HepG2 (cell line): ENCODE results near the gene NDUFS1. TPM values are rescaled to one million over a fixed set of nuclear protein-coding genes. Genes with fewer than 3 reads are reported as not detected.
A peak's percentile ranks its signal among the peaks of the same experiment; 100 is the strongest.

Experiments
- ARNTL ChIP-seq: sonication (generic); formaldehyde crosslinking; IDR thresholded peaks from 2 replicates; pipeline ENCODE4 v1.4.0; 2020; ENCODE audit warnings: mild to moderate bottlenecking, missing genetic modification reagents
- CREB3 ChIP-seq: sonication (generic); formaldehyde crosslinking; IDR thresholded peaks from 2 replicates; pipeline ENCODE4 v1.5.0; 2020; ENCODE audit warnings: missing genetic modification reagents
- CSRNP1 ChIP-seq: sonication (generic); formaldehyde crosslinking; IDR thresholded peaks from 2 replicates; pipeline ENCODE4 v1.8.1; 2023; ENCODE audit warnings: mild to moderate bottlenecking, missing genetic modification reagents
- EEA1 ChIP-seq: sonication (generic); formaldehyde crosslinking; IDR thresholded peaks from 2 replicates; pipeline ENCODE4 v1.5.1; 2020; ENCODE audit warnings: mild to moderate bottlenecking, missing genetic modification reagents, borderline replicate concordance
- ELK4 ChIP-seq: sonication (generic); formaldehyde crosslinking; IDR thresholded peaks from 2 replicates; pipeline ENCODE4 v1.9.0; 2021; ENCODE audit warnings: missing genetic modification reagents, borderline replicate concordance
- IRF9 ChIP-seq: sonication (generic); formaldehyde crosslinking; IDR thresholded peaks from 2 replicates; pipeline ENCODE4 v1.8.0; 2022; ENCODE audit warnings: missing genetic modification reagents, mild to moderate bottlenecking, borderline replicate concordance
- MEIS1 ChIP-seq: sonication (generic); formaldehyde crosslinking; IDR thresholded peaks from 2 replicates; pipeline ENCODE4 v1.9.0; 2021; ENCODE audit warnings: mild to moderate bottlenecking, missing genetic modification reagents, moderate library complexity, borderline replicate concordance
- MTF2 ChIP-seq: sonication (generic); formaldehyde crosslinking; IDR thresholded peaks from 2 replicates; pipeline ENCODE4 v1.5.0; 2020; ENCODE audit warnings: missing genetic modification reagents, borderline replicate concordance
- MYC ChIP-seq: sonication (generic); formaldehyde crosslinking; IDR thresholded peaks from 2 replicates; pipeline ENCODE4 v1.9.0; 2021; ENCODE audit warnings: missing genetic modification reagents, borderline replicate concordance
- RARG ChIP-seq: sonication (generic); formaldehyde crosslinking; IDR thresholded peaks from 2 replicates; pipeline ENCODE4 v1.4.0; 2020; ENCODE audit warnings: low read depth, mild to moderate bottlenecking, missing genetic modification reagents
- SIN3A ChIP-seq: IDR thresholded peaks from 2 replicates; pipeline ENCODE4 v1.6.1; 2011; ENCODE audit warnings: low read depth, mild to moderate bottlenecking, control low read depth, low read length, borderline replicate concordance
- SSRP1 ChIP-seq: IDR thresholded peaks from 2 replicates; pipeline ENCODE4 v1.6.1; 2016; ENCODE audit warnings: control low read depth
- TBX2 ChIP-seq: sonication (generic); formaldehyde crosslinking; IDR thresholded peaks from 2 replicates; pipeline ENCODE4 v1.5.0; 2020; ENCODE audit warnings: missing genetic modification reagents, mild to moderate bottlenecking, borderline replicate concordance
- ZNF180 ChIP-seq: sonication (generic); formaldehyde crosslinking; IDR thresholded peaks from 2 replicates; pipeline ENCODE4 v1.4.0; 2020; ENCODE audit warnings: low read depth, missing genetic modification reagents, borderline replicate concordance
- ZNF280B ChIP-seq: sonication (generic); formaldehyde crosslinking; IDR thresholded peaks from 2 replicates; pipeline ENCODE4 v1.5.0; 2020; ENCODE audit warnings: missing genetic modification reagents, mild to moderate bottlenecking, borderline replicate concordance
- ZNF367 ChIP-seq: sonication (generic); formaldehyde crosslinking; IDR thresholded peaks from 2 replicates; pipeline ENCODE4 v1.4.0; 2020; ENCODE audit warnings: missing genetic modification reagents, borderline replicate concordance
- ZNF383 ChIP-seq: sonication (generic); formaldehyde crosslinking; IDR thresholded peaks from 2 replicates; pipeline ENCODE4 v1.4.0; 2020; ENCODE audit warnings: missing genetic modification reagents, mild to moderate bottlenecking, borderline replicate concordance
- ZNF510 ChIP-seq: sonication (generic); formaldehyde crosslinking; IDR thresholded peaks from 2 replicates; pipeline ENCODE4 v1.4.0; 2020; ENCODE audit warnings: low read depth, mild to moderate bottlenecking, missing genetic modification reagents
- ZNF543 ChIP-seq: sonication (generic); formaldehyde crosslinking; IDR thresholded peaks from 2 replicates; pipeline ENCODE4 v1.4.0; 2020; ENCODE audit warnings: mild to moderate bottlenecking, missing genetic modification reagents
- ZNF572 ChIP-seq: sonication (generic); formaldehyde crosslinking; IDR thresholded peaks from 2 replicates; pipeline ENCODE4 v1.5.1; 2020; ENCODE audit warnings: mild to moderate bottlenecking, missing genetic modification reagents
- ZSCAN22 ChIP-seq: sonication (generic); formaldehyde crosslinking; IDR thresholded peaks from 2 replicates; pipeline ENCODE4 v1.4.0; 2020; ENCODE audit warnings: mild to moderate bottlenecking, missing genetic modification reagents
- polyA plus RNA-seq, 8 experiments: library from polyadenylated mRNA; depleted of rRNA in 3 of 8; stranded (reverse) in 7 of 8; unstranded in 1 of 8; fragments of >200 nt; fragmentation: Illumina TruSeq in 4 of 8; extraction: Trizol in 4 of 8; gene quantifications; 2 replicates each; pipeline versions ENCODE4 v1.2.1 to v1.2.3, GENCODE V29; 2011 to 2016; ENCODE audit warnings: low read depth in 4 of 8, missing spikeins in 1 of 8, mixed read lengths in 1 of 8; ENCODE audit not compliant: insufficient read depth in 1 of 8
- total RNA-seq, 5 experiments: library from RNA; depleted of rRNA; stranded (reverse); fragments of >200 nt; fragmentation: Illumina TruSeq; extraction: Trizol; gene quantifications; 2 replicates each; pipeline ENCODE4 v1.2.3, GENCODE V29; 2016; ENCODE audit warnings: low read depth in 1 of 5

NDUFS1 gene
- total and polyA plus RNA-seq, 2 of the 13 experiments (the other 11 are each of a cell fraction or from before 2014, with no cell fraction given): 139 to 242 TPM

- 0 out of 2 replicates have a peak, but pooled peaks have one; percentile 73 for TF ChIP-seq ZNF572 (CRISPR knock-in tag)
- TF ChIP-seq MEIS1 (CRISPR knock-in tag): peak; percentile 20; the same call in 1 of the 2 replicates
- peak; percentile 17; the same call in 1 of the 2 replicates for TF ChIP-seq SIN3A
- TF ChIP-seq EEA1 (CRISPR knock-in tag): 0 out of 2 replicates have a peak, but pooled peaks have one; percentile 28
- peak; percentile 68; the same call in 1 of the 2 replicates for TF ChIP-seq MTF2 (CRISPR knock-in tag)
- 0 out of 2 replicates have a peak, but pooled peaks have one; percentile 10 for TF ChIP-seq MYC (CRISPR knock-in tag)
- TF ChIP-seq ZSCAN22: 0 out of 2 replicates have a peak, but pooled peaks have one; percentile 46
- TF ChIP-seq TBX2: no peak
- TF ChIP-seq ZNF510: peak; percentile 43; the same call in 1 of the 2 replicates
- peak; percentile 85 for TF ChIP-seq ZNF280B
- peak; percentile 91; the same call in 1 of the 2 replicates for TF ChIP-seq ZNF383 (CRISPR knock-in tag)
- TF ChIP-seq ZNF367: 0 out of 2 replicates have a peak, but pooled peaks have one; percentile 26
- TF ChIP-seq ARNTL (CRISPR knock-in tag): 0 out of 2 replicates have a peak, but pooled peaks have one; percentile 13
- no peak; the same call in 1 of the 2 replicates for TF ChIP-seq CSRNP1
- TF ChIP-seq ELK4 (CRISPR knock-in tag): no peak
- TF ChIP-seq SSRP1 (CRISPR knock-in tag): 0 out of 2 replicates have a peak, but pooled peaks have one; percentile 44
- TF ChIP-seq ZNF543 (CRISPR knock-in tag): peak; percentile 67; the same call in 1 of the 2 replicates
- no peak for TF ChIP-seq CREB3 (CRISPR knock-in tag)
- 0 out of 2 replicates have a peak, but pooled peaks have one; percentile 6 for TF ChIP-seq IRF9 (CRISPR knock-in tag)
- no peak for TF ChIP-seq ZNF180 (CRISPR knock-in tag)
- TF ChIP-seq RARG (CRISPR knock-in tag): peak; percentile 88; the same call in 1 of the 2 replicates
Measured at GRCh38 chr2:206158563-206159345, 490 bp downstream of the NDUFS1 start (continued).
